SU-DHL-6 (cell line): ENCODE measurements around the gene AEBP1.

Experiments
- H2AFZ ChIP-seq: fragments of 200-600 bp; sonication (generic); 2 replicates; pipeline ENCODE4 v1.6.1; 2014; ENCODE audit warnings: low read depth, mild to moderate bottlenecking, moderate library complexity, mixed read lengths, antibody characterized with exemption, low read length; ENCODE audit not compliant: severe bottlenecking
- H3F3A ChIP-seq: fragments of 200-600 bp; shearing (Covaris generic); 2 replicates; pipeline ENCODE4 v1.6.0; 2016; ENCODE audit warnings: antibody characterized with exemption, mild to moderate bottlenecking; ENCODE audit not compliant: insufficient read depth
- H3K27ac ChIP-seq: fragments of 200-600 bp; sonication (generic); 2 replicates; pipeline ENCODE4 v1.5.1; 2016; ENCODE audit warnings: low read depth, mild to moderate bottlenecking, low read length, moderate library complexity, mixed read lengths
- H3K27me3 ChIP-seq: fragments of 200-600 bp; sonication (generic), shearing (Covaris generic); 2 replicates; pipeline ENCODE4 v1.6.0; 2014; ENCODE audit warnings: mild to moderate bottlenecking, low read length
- H3K36me3 ChIP-seq: fragments of 200-600 bp; sonication (generic); 2 replicates; pipeline ENCODE4 v1.6.1; 2014; ENCODE audit warnings: mild to moderate bottlenecking, low read length, mixed read lengths
- H3K4me2 ChIP-seq: fragments of 300-600, 200-600 bp; shearing (Covaris generic), sonication (generic); 2 replicates; pipeline ENCODE4 v1.6.0; 2014; ENCODE audit warnings: low read length, low read depth, mild to moderate bottlenecking; ENCODE audit not compliant: poor library complexity, severe bottlenecking
- H3K4me3 ChIP-seq: fragments of 200-600 bp; sonication (generic); 2 replicates; pipeline ENCODE4 v1.5.1; 2014; ENCODE audit warnings: antibody characterized with exemption, low read length, mild to moderate bottlenecking, mixed read lengths; ENCODE audit not compliant: insufficient read depth, poor library complexity, severe bottlenecking
- H3K79me2 ChIP-seq: fragments of 200-600 bp; sonication (generic); 2 replicates; pipeline ENCODE4 v1.6.1; 2014; ENCODE audit warnings: mild to moderate bottlenecking, low read length, moderate library complexity; ENCODE audit not compliant: insufficient read depth
- H3K9ac ChIP-seq: fragments of 200-600 bp; sonication (generic); 2 replicates; pipeline ENCODE4 v1.7.0; 2014; ENCODE audit warnings: mild to moderate bottlenecking, low read length
- H3K9me2 ChIP-seq: fragments of 200-600 bp; sonication (generic); replicated peaks from 2 replicates; pipeline ENCODE4 v1.6.1; 2014; ENCODE audit warnings: low read length; ENCODE audit not compliant: insufficient read depth
- H3K9me3 ChIP-seq: fragments of 200-600 bp; sonication (generic); 2 replicates; pipeline ENCODE4 v1.6.1; 2014; ENCODE audit warnings: low read length, mixed read lengths; ENCODE audit not compliant: insufficient read depth
- H4K20me1 ChIP-seq: fragments of 200-600 bp; sonication (generic); 2 replicates; pipeline ENCODE4 v1.6.1; 2014; ENCODE audit warnings: low read depth, mild to moderate bottlenecking, antibody characterized with exemption, low read length, moderate library complexity, mixed read lengths
- CTCF ChIP-seq: fragments of 200-600 bp; sonication (generic); IDR thresholded peaks from one replicate; pipeline ENCODE4 v1.5.1; 2017; ENCODE audit warnings: antibody characterized with exemption, mild to moderate bottlenecking, low read length, moderate library complexity; ENCODE audit not compliant: insufficient read depth, poor library complexity, severe bottlenecking
- EZH2phosphoT487 ChIP-seq: fragments of 200-600 bp; sonication (generic), shearing (Covaris generic); conservative IDR thresholded peaks from 2 replicates; pipeline ENCODE4 v1.6.1; 2018; ENCODE audit warnings: mild to moderate bottlenecking, antibody characterized with exemption, low read length, moderate library complexity, mixed read lengths

Gene AEBP1

GRCh38 chr7:44154703-44155102, 50.6 kb downstream of the AEBP1 start:
- no peak overlapping the region for H2AFZ ChIP-seq
- no peak overlapping the region for H3K27ac ChIP-seq
- TF ChIP-seq CTCF (no peak), EZH2phosphoT487 (no peak)
- no peaks in the 10 kb centered on the region for H3K79me2 ChIP-seq
- H3K9me2 ChIP-seq = no peaks in the 10 kb centered on the region
- no peak overlapping the region for H3K9ac ChIP-seq
- H3K4me3 ChIP-seq = no peak overlapping the region
- H3K4me2 ChIP-seq = no peak overlapping the region
- no peaks in the 10 kb centered on the region for H3K9me3 ChIP-seq
- H3F3A ChIP-seq = no peaks in the 10 kb centered on the region
- H3K36me3 ChIP-seq = no peaks in the 10 kb centered on the region
- no peaks in the 10 kb centered on the region for H3K27me3 ChIP-seq
- no peaks in the 10 kb centered on the region for H4K20me1 ChIP-seq

GRCh38 chr7:44155191-44156185, 51.3 kb downstream of the AEBP1 start:
- no peak overlapping the region for H3K4me3 ChIP-seq
- H3F3A ChIP-seq = no peaks in the 10 kb centered on the region
- no peaks in the 10 kb centered on the region for H4K20me1 ChIP-seq
- H3K9me2 ChIP-seq = no peaks in the 10 kb centered on the region
- H3K9ac ChIP-seq = no peak overlapping the region
- no peak for TF ChIP-seq CTCF
- TF ChIP-seq EZH2phosphoT487 = no peak
- no peak overlapping the region for H3K4me2 ChIP-seq
- no peaks in the 10 kb centered on the region for H3K36me3 ChIP-seq
- no peaks in the 10 kb centered on the region for H3K79me2 ChIP-seq
- H3K27me3 ChIP-seq = no peaks in the 10 kb centered on the region
- H3K27ac ChIP-seq = no peak overlapping the region
- no peak overlapping the region for H2AFZ ChIP-seq
- H3K9me3 ChIP-seq = no peaks in the 10 kb centered on the region

GRCh38 chr7:44156453-44157010, 52.4 kb downstream of the AEBP1 start:
- H3K9me2 ChIP-seq = no peaks in the 10 kb centered on the region
- H2AFZ ChIP-seq = no peak overlapping the region
- H3K79me2 ChIP-seq = no peaks in the 10 kb centered on the region
- H3F3A ChIP-seq = no peaks in the 10 kb centered on the region
- no peaks in the 10 kb centered on the region for H3K9me3 ChIP-seq
- H3K4me2 ChIP-seq = no peak overlapping the region
- no peaks in the 10 kb centered on the region for H3K27me3 ChIP-seq
- H3K36me3 ChIP-seq = no peaks in the 10 kb centered on the region
- H4K20me1 ChIP-seq = no peaks in the 10 kb centered on the region
- no peak overlapping the region for H3K27ac ChIP-seq
- no peak overlapping the region for H3K9ac ChIP-seq
- no peak overlapping the region for H3K4me3 ChIP-seq
- TF ChIP-seq CTCF (no peak), EZH2phosphoT487 (no peak)
